Astrocyte (in vitro differentiated cells and primary cell): Measurements from ENCODE around the gene DDX60.

Source experiments
- CTCF ChIP-seq: IDR thresholded peaks from 2 replicates; pipeline ENCODE4 v1.5.1; 2011; ENCODE audit warnings: low read depth, mild to moderate bottlenecking, inconsistent platforms, low read length, moderate library complexity; ENCODE audit not compliant: insufficient read depth
- EZH2 ChIP-seq: IDR thresholded peaks from 2 replicates; pipeline ENCODE4 v1.6.1; 2012; ENCODE audit warnings: mild to moderate bottlenecking, low read length, inconsistent platforms; ENCODE audit not compliant: insufficient read depth

- TF ChIP-seq CTCF (no peak), EZH2 (no peak)
Observed at GRCh38 chr4:168174308-168174707, 144.2 kb downstream of the DDX60 start.
